Central memory CD8-positive, alpha-beta T cell (primary cell): ENCODE data around the gene FAF2.

Source experiments
- ATAC-seq: fragments of 150-1000 bp; cut with Tn5 transposase; replicated peaks from 2 replicates; pipeline ENCODE4 v1.10.0; 2022; ENCODE audit warnings: mild to moderate bottlenecking, moderate FRiP score, moderate number of reproducible peaks; ENCODE audit not compliant: poor library complexity, severe bottlenecking; ENCODE audit errors: extremely low read depth
- DNase-seq, 2 donors: peaks; one replicate each; pipeline ENCODE4 v3.0.0; 2021; ENCODE audit warnings: low spot score in 2 of 2
- H3K27ac Mint-ChIP-seq: one replicate; pipeline ENCODE4 v1.8.0; 2022; ENCODE audit warnings: low read depth, mild to moderate bottlenecking, moderate library complexity, mixed read lengths
- H3K27me3 Mint-ChIP-seq: one replicate; pipeline ENCODE4 v1.8.0; 2022; ENCODE audit warnings: mixed read lengths
- H3K36me3 Mint-ChIP-seq: one replicate; pipeline ENCODE4 v1.8.0; 2022; ENCODE audit warnings: mild to moderate bottlenecking, moderate library complexity, mixed read lengths; ENCODE audit not compliant: insufficient read depth
- H3K4me1 Mint-ChIP-seq: one replicate; pipeline ENCODE4 v1.8.0; 2022; ENCODE audit warnings: mixed read lengths
- H3K4me3 Mint-ChIP-seq: one replicate; pipeline ENCODE4 v1.8.0; 2022; ENCODE audit warnings: mild to moderate bottlenecking, moderate library complexity, mixed read lengths
- H3K9me3 Mint-ChIP-seq: one replicate; pipeline ENCODE4 v1.8.0; 2022; ENCODE audit warnings: mixed read lengths

Gene FAF2

GRCh38 chr5:176446884-176447590 lies 1.1 kb upstream of the FAF2 start:
- no peaks in the 10 kb centered on the region for H3K9me3 Mint-ChIP-seq
- H3K27ac Mint-ChIP-seq, result peak overlapping the region; percentile 99
- no peak for ATAC-seq
- no peak for DNase-seq
- peaks cover 3% of the 10 kb centered on the region for H3K27me3 Mint-ChIP-seq
- H3K36me3 Mint-ChIP-seq, result peaks cover 15% of the 10 kb centered on the region
- H3K4me3 Mint-ChIP-seq, result peak overlapping the region; percentile 85
- peaks cover 35% of the 10 kb centered on the region for H3K4me1 Mint-ChIP-seq

- no peaks in the 10 kb centered on the region for H3K27me3 Mint-ChIP-seq
- ATAC-seq, result no peak
Observed at GRCh38 chr5:176447591-176447977, 601 bp upstream of the FAF2 start.

GRCh38 chr5:176450077-176450476 lies 1.9 kb downstream of the FAF2 start:
- ATAC-seq (no peak), DNase-seq (no peak)
- Mint-ChIP-seq H3K27ac (no peak overlapping the region), H3K4me3 (no peak overlapping the region), H3K36me3 (peaks cover 36% of the 10 kb centered on the region), H3K27me3 (no peaks in the 10 kb centered on the region), H3K4me1 (peaks cover 47% of the 10 kb centered on the region), H3K9me3 (no peaks in the 10 kb centered on the region)

More at GRCh38 chr5:176447591-176447977, 601 bp upstream of the FAF2 start:
- H3K36me3 Mint-ChIP-seq, result peaks cover 18% of the 10 kb centered on the region
- H3K4me1 Mint-ChIP-seq, result peaks cover 40% of the 10 kb centered on the region
- peak overlapping the region; percentile 85 for H3K4me3 Mint-ChIP-seq
- H3K27ac Mint-ChIP-seq, result peak overlapping the region; percentile 99
- DNase-seq, result peak; percentile 15 to 19
- H3K9me3 Mint-ChIP-seq, result no peaks in the 10 kb centered on the region

- Mint-ChIP-seq H3K9me3 (no peaks in the 10 kb centered on the region), H3K4me3 (no peak overlapping the region), H3K27me3 (no peaks in the 10 kb centered on the region), H3K36me3 (peaks cover 26% of the 10 kb centered on the region), H3K4me1 (peaks cover 40% of the 10 kb centered on the region), H3K27ac (no peak overlapping the region)
- DNase-seq (no peak), ATAC-seq (no peak)
Observed at GRCh38 chr5:176454724-176455394, 6.7 kb downstream of the FAF2 start.

GRCh38 chr5:176458904-176459561 lies 10.8 kb downstream of the FAF2 start:
- ATAC-seq (no peak), DNase-seq (no peak)
- H3K36me3 Mint-ChIP-seq, result peaks cover 14% of the 10 kb centered on the region
- peak overlapping the region; percentile 82 for H3K27ac Mint-ChIP-seq
- no peaks in the 10 kb centered on the region for H3K9me3 Mint-ChIP-seq
- peaks cover 30% of the 10 kb centered on the region for H3K4me1 Mint-ChIP-seq
- no peaks in the 10 kb centered on the region for H3K27me3 Mint-ChIP-seq
- H3K4me3 Mint-ChIP-seq, result no peak overlapping the region

- H3K4me3 Mint-ChIP-seq, result no peak overlapping the region
- no peak for ATAC-seq
- H3K9me3 Mint-ChIP-seq, result no peaks in the 10 kb centered on the region
- peaks cover 30% of the 10 kb centered on the region for H3K4me1 Mint-ChIP-seq
- DNase-seq, result no peak
- peaks cover 8% of the 10 kb centered on the region for H3K36me3 Mint-ChIP-seq
- no peaks in the 10 kb centered on the region for H3K27me3 Mint-ChIP-seq
- H3K27ac Mint-ChIP-seq, result no peak overlapping the region
Observed at GRCh38 chr5:176461349-176461748, 13.2 kb downstream of the FAF2 start.

- no peak for ATAC-seq
- H3K27me3 Mint-ChIP-seq, result no peaks in the 10 kb centered on the region
- H3K36me3 Mint-ChIP-seq, result peaks cover 6% of the 10 kb centered on the region
Observed at GRCh38 chr5:176463113-176463764, 15.1 kb downstream of the FAF2 start.

GRCh38 chr5:176466245-176466871 lies 18.2 kb downstream of the FAF2 start:
- no peak for ATAC-seq
- Mint-ChIP-seq H3K4me1 (peaks cover 22% of the 10 kb centered on the region), H3K27ac (no peak overlapping the region), H3K36me3 (peaks cover 9% of the 10 kb centered on the region), H3K9me3 (no peaks in the 10 kb centered on the region), H3K27me3 (no peaks in the 10 kb centered on the region), H3K4me3 (no peak overlapping the region)
- no peak for DNase-seq

More at GRCh38 chr5:176463113-176463764, 15.1 kb downstream of the FAF2 start:
- no peak overlapping the region for H3K27ac Mint-ChIP-seq
- H3K4me3 Mint-ChIP-seq, result no peak overlapping the region
- no peaks in the 10 kb centered on the region for H3K9me3 Mint-ChIP-seq
- H3K4me1 Mint-ChIP-seq, result peaks cover 39% of the 10 kb centered on the region
- DNase-seq, result no peak

GRCh38 chr5:176469296-176469695 lies 21.1 kb downstream of the FAF2 start:
- H3K27ac Mint-ChIP-seq, result no peak overlapping the region
- ATAC-seq, result no peak
- no peak overlapping the region for H3K4me3 Mint-ChIP-seq
- H3K36me3 Mint-ChIP-seq, result peaks cover 13% of the 10 kb centered on the region
- no peaks in the 10 kb centered on the region for H3K27me3 Mint-ChIP-seq
- H3K4me1 Mint-ChIP-seq, result peaks cover 39% of the 10 kb centered on the region
- no peak for DNase-seq
- no peaks in the 10 kb centered on the region for H3K9me3 Mint-ChIP-seq

GRCh38 chr5:176470539-176470938 lies 22.4 kb downstream of the FAF2 start:
- Mint-ChIP-seq H3K4me3 (no peak overlapping the region), H3K27ac (no peak overlapping the region), H3K27me3 (no peaks in the 10 kb centered on the region), H3K4me1 (peaks cover 40% of the 10 kb centered on the region), H3K9me3 (no peaks in the 10 kb centered on the region), H3K36me3 (peaks cover 12% of the 10 kb centered on the region)
- ATAC-seq, result no peak
- DNase-seq, result no peak

GRCh38 chr5:176471098-176471497 lies 22.9 kb downstream of the FAF2 start:
- H3K9me3 Mint-ChIP-seq, result no peaks in the 10 kb centered on the region
- H3K27me3 Mint-ChIP-seq, result no peaks in the 10 kb centered on the region
- ATAC-seq, result no peak
- peaks cover 12% of the 10 kb centered on the region for H3K36me3 Mint-ChIP-seq
- H3K27ac Mint-ChIP-seq, result no peak overlapping the region
- peaks cover 45% of the 10 kb centered on the region for H3K4me1 Mint-ChIP-seq
- H3K4me3 Mint-ChIP-seq, result no peak overlapping the region
- no peak for DNase-seq

- Mint-ChIP-seq H3K36me3 (peaks cover 14% of the 10 kb centered on the region), H3K27ac (no peak overlapping the region)
Observed at GRCh38 chr5:176473335-176474006, 25.3 kb downstream of the FAF2 start.

More at GRCh38 chr5:176473335-176474006, 25.3 kb downstream of the FAF2 start:
- no peaks in the 10 kb centered on the region for H3K9me3 Mint-ChIP-seq
- no peaks in the 10 kb centered on the region for H3K27me3 Mint-ChIP-seq
- no peak for ATAC-seq
- peaks cover 36% of the 10 kb centered on the region for H3K4me1 Mint-ChIP-seq
- no peak overlapping the region for H3K4me3 Mint-ChIP-seq
- DNase-seq, result no peak
